Measurements from ENCODE around the gene YEATS2.

DNA sequence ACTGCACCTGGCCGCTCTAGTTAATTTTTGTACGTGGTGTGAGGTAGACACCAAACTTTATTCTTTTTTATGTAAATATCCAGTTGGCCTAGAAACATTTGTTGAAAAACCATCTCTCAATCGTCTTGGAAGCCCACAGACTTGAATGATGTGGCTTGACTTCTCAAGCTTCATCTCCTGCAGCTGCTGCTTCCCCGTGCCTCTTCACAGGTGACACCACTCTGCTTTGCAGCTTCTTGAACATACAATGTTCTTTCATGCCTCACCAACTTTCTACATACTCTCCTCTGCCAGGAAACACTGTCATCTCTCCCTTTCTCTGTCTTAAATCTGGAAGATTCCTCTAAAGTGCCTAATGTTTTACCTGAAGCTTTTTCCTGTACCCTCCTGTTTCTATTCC lies 92.2 kb downstream of the YEATS2 start:
- TF ChIP-seq SIN3A (IDR thresholded peaks at IDR 0.05; ENCODE audit: borderline replicate concordance, insufficient read depth, low read length), result no peak
- no peak for TF ChIP-seq POLR2AphosphoS5 (IDR thresholded peaks at IDR 0.05; ENCODE audit: low read depth, low read length)
- TF ChIP-seq REST (IDR thresholded peaks at IDR 0.05; ENCODE audit: insufficient read depth in 1 of 2, low read depth in 2 of 2, low read length in 2 of 2), result no peak
- no peak for TF ChIP-seq TAF1 (IDR thresholded peaks at IDR 0.05; ENCODE audit: borderline replicate concordance, insufficient read depth, low read length)

Measured in PFSK-1 (cell line).